ENCODE results near the gene SAT2. TPM values are rescaled to one million over a fixed set of nuclear protein-coding genes. Genes with fewer than 3 reads are reported as not detected.

Gene SAT2
- total and polyA plus RNA-seq, 2 of the 13 experiments (the other 11 are each of a cell fraction or from before 2014, with no cell fraction given), result 37.6 to 93.7 TPM

GRCh38 chr17:7676533-7676932, 48.9 kb upstream of the SAT2 start:
- H3K9me3 ChIP-seq (ENCODE audit: low read length), result peaks cover 7% of the 10 kb centered on the region; the same call in 1 of the 2 replicates
- H3K9ac ChIP-seq (ENCODE audit: insufficient read depth, low read depth, low read length), result no peak overlapping the region
- intact Hi-C loops (cut with micrococcal nuclease; ENCODE audit: unreplicated experiment), result no loop called here
- BruUV-seq (replicated peaks), result no TSS peak
- no peak overlapping the region for H3K27ac ChIP-seq (ENCODE audit: extremely low read length, insufficient read depth, low read length)
- peaks cover 17 to 24% of the 10 kb centered on the region in 2 experiments; a peak in 4 of 5 replicates for H3K36me3 ChIP-seq (replicated peaks in 1 of 2; ENCODE audit: control insufficient read depth in 1 of 2, insufficient read depth in 2 of 2, low read length in 2 of 2)
- no peak overlapping the region for H2AFZ ChIP-seq (ENCODE audit: low read length)
- no peak overlapping the region for H3K4me2 ChIP-seq (ENCODE audit: low read depth, low read length)
- H3K79me2 ChIP-seq (ENCODE audit: insufficient read depth, low read length), result no peaks in the 10 kb centered on the region
- no peaks in the 10 kb centered on the region; a peak in 1 of 5 replicates for H3K27me3 ChIP-seq (ENCODE audit: control insufficient read depth in 1 of 2, insufficient read depth in 2 of 2, low read length in 2 of 2)
- TF ChIP-seq SSRP1 (CRISPR knock-in tag; IDR thresholded peaks at IDR 0.05) (no peak), WIZ (CRISPR knock-in tag; IDR thresholded peaks at IDR 0.05) (no peak)
- ChIA-PET POLR2A (interaction anchor here (0.5 to 1.8 kb wide), 3 partner anchors 11 to 229 kb away, joined by 3 to 5 read pairs (median 4); partner anchors contain the start of gene TP53), CTCF (ENCODE audit: low intra/inter-chr PET ratio, low total read pairs) (no interaction called here)
- no peak overlapping the region for H3K4me3 ChIP-seq (replicated peaks in 1 of 3; ENCODE audit: insufficient read depth in 1 of 3, low read depth in 2 of 3, low read length in 3 of 3)
- FAIRE-seq, result no peak
- DNase-seq (ENCODE audit: low spot score), result no peak
- H3K4me1 ChIP-seq (ENCODE audit: insufficient read depth, low read length), result no peaks in the 10 kb centered on the region
- WGBS (ENCODE audit: low lambda C conversion rate), result 92% methylated on average over 5 of the region's 5 CpGs
- no peaks in the 10 kb centered on the region for H4K20me1 ChIP-seq (ENCODE audit: insufficient read depth, low read length)
- in situ Hi-C loops (cut with HindIII; ENCODE audit: extremely low pct_ligation_motif_present, low pct_unique_long_range_greater_than_20kb), result no loop called here
- ATAC-seq, result no peak

GRCh38 chr17:7674934-7675333, 47.3 kb upstream of the SAT2 start:
- no peak overlapping the region for H3K4me2 ChIP-seq (ENCODE audit: low read depth, low read length)
- H3K27me3 ChIP-seq (ENCODE audit: control insufficient read depth in 1 of 2, insufficient read depth in 2 of 2, low read length in 2 of 2), result no peaks in the 10 kb centered on the region; a peak in 1 of 5 replicates
- in situ Hi-C loops (cut with HindIII; ENCODE audit: extremely low pct_ligation_motif_present, low pct_unique_long_range_greater_than_20kb) (no loop called here), intact Hi-C loops (cut with micrococcal nuclease; ENCODE audit: unreplicated experiment) (loop anchor here (5.0 kb wide), 1 partner anchor 43 kb away; the partner anchor contains the start of gene SHBG)
- no peaks in the 10 kb centered on the region for H4K20me1 ChIP-seq (ENCODE audit: insufficient read depth, low read length)
- H3K9ac ChIP-seq (ENCODE audit: insufficient read depth, low read depth, low read length), result no peak overlapping the region
- POLR2A ChIA-PET, result no interaction called here
- peaks cover 20 to 30% of the 10 kb centered on the region in 2 experiments; a peak in 4 of 5 replicates for H3K36me3 ChIP-seq (replicated peaks in 1 of 2; ENCODE audit: control insufficient read depth in 1 of 2, insufficient read depth in 2 of 2, low read length in 2 of 2)
- H2AFZ ChIP-seq (ENCODE audit: low read length), result no peak overlapping the region
- BruUV-seq (replicated peaks), result no TSS peak
- FAIRE-seq (no peak), ATAC-seq (no peak), DNase-seq (ENCODE audit: low spot score) (no peak)
- H3K4me3 ChIP-seq (replicated peaks in 1 of 3; ENCODE audit: insufficient read depth in 1 of 3, low read depth in 2 of 3, low read length in 3 of 3), result no peak overlapping the region
- WGBS (ENCODE audit: low lambda C conversion rate), result 91% methylated on average over 14 of the region's 14 CpGs
- H3K4me1 ChIP-seq (ENCODE audit: insufficient read depth, low read length), result no peaks in the 10 kb centered on the region
- CTCF ChIA-PET (ENCODE audit: low intra/inter-chr PET ratio, low total read pairs), result no interaction called here
- no peak overlapping the region for H3K27ac ChIP-seq (ENCODE audit: extremely low read length, insufficient read depth, low read length)
- TF ChIP-seq AGO2 (optimal IDR thresholded peaks at IDR 0.05; ENCODE audit: low read depth, low read length), result peak; percentile 32
- TF ChIP-seq ZNF317 (CRISPR knock-in tag; IDR thresholded peaks at IDR 0.05), result no peak
- TF ChIP-seq ZBTB14 (CRISPR knock-in tag; IDR thresholded peaks at IDR 0.05), result no peak
- H3K79me2 ChIP-seq (ENCODE audit: insufficient read depth, low read length), result no peaks in the 10 kb centered on the region
- H3K9me3 ChIP-seq (ENCODE audit: low read length), result peaks cover 7% of the 10 kb centered on the region; the same call in 1 of the 2 replicates

All from HepG2 (cell line).